C1 segment of cervical spinal cord (tissue), 14 donors: ENCODE data around the gene NAV2.

Source experiments
- DNase-seq, 14 donors: peaks; one replicate each; lab custom pipeline; 2025; lab: John Stamatoyannopoulos, UW

Gene NAV2

DNA sequence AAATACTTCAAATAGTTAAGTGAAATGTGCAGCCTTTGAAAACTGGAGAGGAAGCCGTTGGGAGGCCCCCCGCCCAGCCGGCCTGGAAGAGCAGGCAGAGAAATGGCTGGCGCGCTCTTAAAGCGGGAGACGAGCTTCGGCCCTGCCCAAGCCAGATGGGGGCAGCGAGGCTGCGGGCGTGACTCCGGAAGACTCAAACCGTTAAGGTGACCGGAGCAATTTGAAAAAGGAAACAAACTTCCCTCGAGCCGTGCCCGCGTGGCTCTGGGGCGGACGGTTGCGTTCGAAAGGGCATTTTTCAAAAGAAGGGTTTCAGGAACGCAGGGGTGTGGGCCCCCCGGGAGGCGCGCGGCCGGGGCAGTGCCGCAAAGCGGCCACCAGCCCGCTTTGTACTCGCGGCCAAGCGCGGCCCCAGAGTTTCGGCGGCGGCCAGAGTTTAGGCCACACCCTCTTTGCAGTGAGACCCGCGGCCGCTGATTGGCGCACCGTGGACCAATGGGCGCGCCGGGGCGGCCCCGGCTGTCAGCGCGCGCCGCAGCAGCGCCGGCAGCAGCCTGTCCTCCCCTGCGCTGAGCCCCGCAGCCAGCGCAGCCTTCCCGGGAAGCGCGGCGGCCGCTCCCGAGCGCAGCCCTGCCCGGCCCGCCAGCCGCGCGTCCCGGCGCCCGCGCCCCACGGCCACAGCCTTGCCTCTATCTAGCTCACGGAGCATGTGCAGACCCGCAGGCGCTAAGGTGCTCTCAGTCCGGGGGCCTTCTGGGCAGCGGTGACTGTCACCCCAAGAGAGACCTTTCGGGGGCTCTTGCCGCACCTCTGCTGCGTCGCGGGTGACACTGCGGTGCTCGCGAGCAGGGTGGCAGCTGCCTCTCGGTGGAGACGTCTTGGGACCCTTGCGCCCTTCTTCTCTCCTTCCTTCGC is at the start of gene NAV2:
TSS of gene NAV2 (plus strand) at position 557 of the 915 bp plus-strand sequence. CDS start 859 bp downstream, outside the sequence.
- peak; percentile 37 to 95 (median 89) for DNase-seq

- DNase-seq: no peak
These were observed 49.4 kb upstream of the NAV2 start for GRCh38 chr11:19663206-19663605.

DNA sequence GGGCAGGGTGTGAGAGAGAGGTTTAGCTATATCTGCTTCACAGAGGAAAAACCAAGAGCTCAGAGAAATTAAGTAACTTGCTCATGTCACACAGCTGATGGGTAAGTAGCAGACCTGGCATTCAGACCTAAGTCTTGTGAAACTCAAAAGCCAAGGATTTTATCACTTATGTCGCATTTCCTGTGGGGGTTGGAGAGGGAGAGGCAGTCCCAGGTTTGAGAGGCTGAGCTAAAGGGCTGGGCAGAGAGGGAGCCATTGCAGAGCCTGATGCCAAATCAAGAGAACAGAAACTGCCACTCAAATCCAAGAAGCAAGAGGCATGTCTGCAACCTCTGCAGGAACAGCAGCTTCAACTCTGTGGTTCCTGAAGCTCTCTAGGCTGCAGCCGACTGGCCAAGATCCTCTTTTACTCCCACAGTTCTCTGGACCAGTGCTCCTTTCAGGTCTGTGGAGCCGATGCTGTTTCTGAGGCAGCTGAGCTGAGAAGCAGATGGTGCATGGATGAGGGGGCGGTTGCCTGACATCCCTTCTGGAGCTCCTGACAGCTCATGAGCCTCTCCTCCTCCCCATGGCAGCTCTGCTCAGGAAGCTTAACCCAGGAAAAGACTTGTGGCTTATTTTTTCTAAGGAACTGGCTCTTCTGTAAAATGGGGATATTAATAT is 47.6 kb upstream of the NAV2 start:
- peak in 4 of 14 donors; percentile 19 to 91 (median 30) for DNase-seq

DNA sequence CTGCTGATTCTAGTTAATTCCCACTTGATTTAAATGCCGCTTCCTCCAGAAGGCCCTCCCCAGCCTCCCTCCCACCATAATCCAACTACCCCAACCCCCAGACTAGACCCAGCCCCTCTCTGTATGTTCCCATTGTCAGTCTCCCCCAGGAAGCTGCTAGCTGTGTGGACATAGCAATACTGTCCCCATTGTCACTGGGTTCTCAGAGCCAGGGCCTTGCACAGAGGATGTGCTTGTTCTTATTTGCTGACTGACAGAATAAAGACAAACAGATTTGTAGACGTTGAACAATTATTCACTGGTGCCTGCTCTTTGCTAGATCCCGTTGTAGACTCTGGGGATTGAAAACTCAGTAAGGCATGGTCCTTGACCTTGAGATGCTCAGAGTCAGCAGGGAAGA is 45.7 kb upstream of the NAV2 start:
- peak in 10 of 14 donors; percentile 26 to 75 (median 56) for DNase-seq

- no peak for DNase-seq
These were observed 43.1 kb upstream of the NAV2 start for GRCh38 chr11:19669511-19669910.

GRCh38 chr11:19670030-19670791 is 42.4 kb upstream of the NAV2 start:
- DNase-seq: peak in 1 of 14 donors; percentile 27

DNA sequence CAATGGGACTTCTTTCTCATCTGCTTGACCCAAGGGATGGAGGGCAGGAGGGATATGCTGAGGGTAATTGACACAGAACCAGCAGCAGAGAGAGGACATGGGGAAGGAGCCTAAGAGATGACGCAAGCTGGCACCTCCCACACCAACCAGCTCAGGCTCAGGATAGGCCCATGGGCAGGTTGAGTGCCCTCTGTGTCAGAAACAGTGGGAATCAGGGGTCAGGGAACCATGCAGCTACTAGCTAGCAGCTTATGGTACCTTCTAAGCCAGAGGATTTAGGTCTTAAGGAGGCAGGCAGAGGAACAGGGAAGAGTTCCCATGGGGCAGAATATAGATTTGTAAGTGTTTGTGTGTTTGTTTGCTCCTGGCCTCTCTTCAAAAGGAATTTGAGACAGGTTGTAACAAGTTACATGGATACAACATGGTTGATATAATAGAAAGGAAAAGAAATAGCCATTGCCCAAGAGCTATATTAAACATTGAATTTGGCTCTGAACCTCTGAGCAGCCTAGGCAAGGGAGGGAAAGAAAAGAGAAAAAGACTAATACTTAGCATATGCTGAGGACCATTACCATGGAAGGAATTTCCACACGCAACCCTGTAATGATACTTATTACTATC is 39.9 kb upstream of the NAV2 start:
- no peak for DNase-seq

DNA sequence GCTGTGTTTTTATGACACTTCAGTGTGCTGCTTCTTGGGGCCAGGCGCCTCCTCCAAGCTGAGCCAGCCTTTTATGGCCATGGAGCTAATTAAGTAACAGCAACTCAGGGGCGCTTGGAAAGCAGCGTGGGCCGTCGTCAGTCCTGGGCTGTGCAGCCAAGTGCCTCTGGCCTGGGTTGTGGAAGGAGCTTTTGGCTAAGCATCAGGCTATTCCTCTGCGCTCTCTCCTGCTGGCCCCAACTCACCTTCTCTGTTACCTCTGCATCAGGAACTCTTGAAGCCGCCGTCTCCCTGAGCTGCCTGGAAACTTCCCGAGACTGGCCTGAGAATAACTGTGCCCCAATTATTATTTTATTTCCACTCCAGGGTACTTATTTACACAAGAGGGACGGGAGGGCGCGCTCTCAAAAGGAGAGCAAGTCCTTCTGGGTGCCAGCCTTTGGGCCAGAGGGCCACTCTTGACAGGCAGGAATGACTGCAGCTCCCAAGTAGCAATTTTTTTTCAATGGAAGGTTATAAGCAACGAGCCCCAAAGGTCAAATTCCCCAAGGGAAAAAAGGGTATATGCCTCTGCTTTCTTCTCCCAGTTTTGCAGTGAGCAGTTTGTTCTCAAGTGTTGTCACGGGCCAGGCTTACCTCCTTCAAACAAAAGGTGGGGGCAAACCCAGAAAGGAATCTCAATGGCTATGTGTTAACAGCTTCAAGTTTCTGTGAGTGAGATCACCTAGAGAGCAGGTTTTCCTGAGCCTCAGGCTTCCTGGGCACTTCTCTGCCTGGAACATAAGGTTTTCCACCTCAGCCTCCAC is 38.5 kb upstream of the NAV2 start:
- peak in 9 of 14 donors; percentile 27 to 71 (median 42) for DNase-seq

DNA sequence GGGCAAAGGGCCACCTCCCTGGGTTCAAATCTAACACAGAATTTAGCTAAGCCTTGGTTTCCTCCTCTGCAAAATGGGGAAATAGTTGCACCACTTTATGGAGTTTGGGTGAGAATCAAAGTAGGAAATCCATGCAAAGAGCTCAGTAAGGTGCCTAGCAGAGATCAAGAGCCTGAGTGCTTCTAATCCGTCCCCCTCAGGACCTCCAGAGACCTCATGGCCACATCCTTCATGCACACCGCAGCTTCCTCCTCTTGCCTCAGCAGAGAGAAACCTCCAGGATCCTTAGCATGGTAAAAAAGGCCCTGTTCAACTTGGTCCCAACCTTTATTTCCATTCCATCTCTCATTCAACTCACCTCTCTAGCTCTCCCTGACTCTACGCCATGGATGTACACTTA is 37.8 kb upstream of the NAV2 start:
- no peak for DNase-seq

- DNase-seq: no peak
These were observed 37.2 kb upstream of the NAV2 start for GRCh38 chr11:19675397-19675796.

GRCh38 chr11:19676475-19677380 is 35.9 kb upstream of the NAV2 start:
- peak in 5 of 14 donors; percentile 22 to 98 (median 33) for DNase-seq

DNA sequence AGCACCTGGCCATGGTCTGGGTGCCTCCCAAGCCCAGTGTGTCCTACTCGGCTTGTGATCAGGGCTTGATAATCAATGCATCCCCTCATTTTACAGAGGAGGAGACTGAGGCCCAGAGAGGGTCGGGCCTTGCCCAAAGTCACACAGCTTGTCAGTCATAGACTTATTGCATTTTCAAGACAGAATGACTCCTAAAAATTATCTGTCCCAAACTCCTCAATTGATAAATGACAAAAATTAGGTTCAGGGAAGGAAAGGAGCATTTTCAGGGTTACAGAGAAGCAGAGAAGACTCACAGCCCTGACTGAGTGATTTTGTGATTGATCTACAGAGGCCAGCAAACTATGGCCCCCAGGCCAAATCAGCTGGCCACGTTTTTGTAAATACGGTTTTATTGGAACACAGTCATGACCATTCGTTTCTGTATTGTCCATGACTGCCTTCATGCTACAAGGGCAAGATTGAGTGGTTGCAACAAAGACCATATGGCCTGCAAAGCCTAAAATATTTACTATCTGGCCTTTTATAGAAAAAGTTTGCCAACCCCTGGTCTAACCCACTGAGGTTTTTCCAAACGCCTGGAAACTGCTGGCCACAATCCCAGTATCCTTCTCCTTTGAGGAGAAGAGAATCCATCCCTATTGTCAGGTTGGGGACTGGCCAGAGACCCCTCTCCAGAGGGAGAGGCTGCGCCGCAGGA is 35.1 kb upstream of the NAV2 start:
- DNase-seq: no peak

DNA sequence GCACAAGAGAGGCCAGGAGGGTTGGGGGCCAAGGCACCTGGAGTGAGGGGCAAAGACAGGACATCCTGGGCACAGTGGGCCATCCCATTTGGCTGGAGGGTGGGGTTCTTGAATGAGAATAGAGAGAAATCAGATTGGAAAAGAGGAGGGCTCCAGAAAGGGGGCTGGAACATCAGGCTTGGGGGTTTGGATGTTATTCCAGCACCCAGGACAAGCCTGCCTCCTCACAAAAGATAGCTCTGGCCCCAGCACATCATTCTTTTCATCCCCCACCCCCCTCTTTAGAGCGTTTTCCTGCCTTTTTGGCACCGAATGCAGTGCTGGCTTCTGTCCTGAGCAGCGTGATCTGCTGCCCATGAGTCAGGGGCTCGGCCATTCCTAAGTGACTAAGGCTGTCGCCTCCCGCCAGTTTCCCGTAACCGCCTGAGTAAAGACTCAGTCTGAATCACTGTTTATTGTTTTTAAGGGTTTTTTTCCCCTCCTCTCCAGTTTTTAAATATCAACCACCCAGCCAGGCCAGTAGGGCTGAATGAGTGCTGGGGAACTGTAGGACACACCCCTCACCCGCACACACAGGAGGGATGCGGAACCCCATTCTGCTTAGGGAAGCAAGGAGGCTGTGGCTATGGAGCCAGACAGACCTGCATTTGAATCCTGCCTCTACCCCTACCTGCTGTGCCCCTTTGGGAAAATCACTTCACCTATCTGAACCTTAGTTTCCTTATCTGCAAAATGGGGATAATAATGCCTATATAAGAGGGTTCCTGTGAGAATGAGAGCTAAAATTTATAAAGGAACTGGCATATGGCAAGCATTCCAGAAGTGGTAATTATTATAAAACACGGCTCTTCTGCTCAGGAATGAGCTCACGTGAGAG is 32.4 kb upstream of the NAV2 start:
- peak in 12 of 14 donors; percentile 10 to 91 (median 48) for DNase-seq

GRCh38 chr11:19680829-19681368 is 31.7 kb upstream of the NAV2 start:
- no peak for DNase-seq

DNA sequence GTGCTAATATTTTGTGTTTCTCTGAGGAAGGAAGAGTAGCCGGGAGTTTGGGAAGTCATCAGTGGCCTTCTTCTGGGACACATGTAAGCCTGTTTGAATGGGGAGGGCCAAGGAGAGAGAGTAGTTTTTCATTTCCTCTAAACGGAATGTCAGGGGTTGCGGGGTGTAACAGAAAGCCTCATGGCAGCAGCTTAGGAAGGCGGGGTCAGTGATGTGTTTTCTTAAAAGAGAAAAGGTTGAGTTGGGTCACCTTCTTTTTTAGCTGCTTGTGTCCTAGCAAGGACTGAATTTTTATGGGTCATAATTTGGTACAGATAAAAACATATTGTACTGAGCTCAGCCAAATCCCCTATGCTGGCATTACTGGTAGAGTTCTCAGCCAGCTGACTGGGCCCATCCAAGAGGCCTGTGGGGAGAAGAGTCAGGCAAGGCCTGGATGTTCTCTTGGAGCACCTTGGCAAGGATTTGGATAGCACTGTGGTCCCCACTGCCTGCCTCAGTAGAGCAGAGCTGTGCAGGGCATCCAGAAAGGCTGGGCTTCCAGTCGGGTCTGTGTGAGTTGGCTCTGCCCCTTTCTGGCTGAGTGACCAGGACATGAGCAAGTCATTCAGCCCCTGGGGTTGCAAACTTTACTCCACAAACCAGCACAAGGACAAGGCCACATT is 29.4 kb upstream of the NAV2 start:
- DNase-seq: peak in 7 of 14 donors; percentile 16 to 98 (median 50)

- DNase-seq: no peak
These were observed 28.7 kb upstream of the NAV2 start for GRCh38 chr11:19683862-19684491.

GRCh38 chr11:19686234-19686633 is 26.4 kb upstream of the NAV2 start:
- no peak for DNase-seq
